Measurements from ENCODE around the gene STPG2.

STPG2 gene

DNA sequence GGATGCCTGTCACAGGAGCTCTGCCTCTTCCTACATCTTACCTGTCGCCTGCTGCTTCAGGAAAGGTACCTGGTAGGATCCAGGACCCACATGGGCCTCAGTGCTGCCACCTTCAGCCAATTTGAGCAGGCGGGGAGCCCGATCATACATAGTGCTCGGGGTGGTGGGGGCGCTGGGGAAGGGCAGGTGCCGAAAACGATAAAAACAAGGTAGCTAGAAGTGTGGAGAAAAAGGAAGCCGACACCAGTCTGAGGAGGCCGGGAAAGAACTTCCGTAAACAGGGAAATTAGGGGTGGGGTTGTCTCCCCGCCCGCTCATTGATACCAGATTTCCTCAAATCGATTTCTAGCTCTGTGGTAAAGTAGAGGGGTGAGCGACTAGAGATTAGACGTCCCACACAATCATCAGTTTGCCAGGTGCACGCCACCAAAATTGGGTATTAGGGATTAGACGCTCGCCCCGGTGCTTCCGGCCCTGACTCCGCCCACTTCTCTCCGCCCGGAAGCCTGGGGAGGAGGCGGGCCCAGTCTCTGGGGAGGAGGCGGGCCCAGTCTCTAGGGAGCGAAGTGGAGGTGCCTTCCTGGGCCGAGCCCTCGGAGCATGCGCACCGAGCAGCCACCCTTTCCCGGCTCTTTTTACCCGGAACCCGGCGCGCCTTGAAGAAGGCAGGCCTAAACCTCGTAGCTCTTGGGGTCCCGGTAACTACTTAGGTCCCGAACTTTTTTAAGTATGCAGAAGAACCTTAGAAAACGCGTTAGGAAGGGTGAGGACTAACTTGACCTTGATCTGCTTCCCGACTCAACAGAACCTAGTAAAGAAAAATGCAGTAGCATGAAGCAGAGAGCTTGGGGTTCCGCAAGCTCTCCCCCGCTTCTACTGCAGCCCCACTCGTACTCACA, at the start of gene STPG2:
Gene STPG2, minus strand, starts transcription at position 476 of the 899 bp plus-strand sequence.
- peak; percentile 96 for DNase-seq

DNA sequence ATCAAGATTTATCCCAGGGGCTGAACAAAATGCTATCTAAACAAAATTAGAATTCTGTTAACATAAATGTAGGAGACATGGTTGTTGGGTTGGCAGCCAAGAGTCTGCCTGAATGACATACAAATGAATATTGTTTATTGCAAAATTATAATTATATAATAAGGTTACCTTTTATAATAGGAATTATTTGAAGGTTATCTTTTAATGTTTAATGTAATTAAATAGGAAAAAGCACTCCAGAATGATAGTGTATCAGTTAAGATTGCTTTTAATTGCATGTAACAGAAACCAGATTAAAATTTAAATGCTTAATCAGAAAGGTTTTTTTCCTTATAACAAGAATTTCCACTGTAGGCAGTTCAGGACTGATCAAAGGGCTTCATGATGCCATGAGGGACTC, 42.0 kb upstream of the STPG2 start:
- no peak for DNase-seq

DNA sequence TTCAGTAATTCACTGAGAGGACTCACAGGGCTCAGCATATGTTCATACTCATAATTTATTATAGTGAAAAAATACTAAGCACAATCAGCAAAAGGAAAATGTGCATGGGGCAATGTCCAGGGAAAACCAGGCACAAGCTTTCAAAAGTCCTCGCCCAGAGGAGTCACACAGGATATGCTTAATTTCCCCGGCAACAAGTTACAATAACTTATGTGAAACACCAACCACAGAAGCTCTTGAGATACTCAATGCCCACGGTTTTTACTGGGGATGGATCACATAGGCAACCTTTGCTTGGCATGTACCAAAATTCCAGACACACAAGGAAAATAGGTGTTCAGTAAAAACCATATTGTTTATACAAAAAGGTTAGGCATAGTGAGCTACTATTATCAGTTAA, 38.5 kb upstream of the STPG2 start:
- DNase-seq = peak; percentile 14

DNA sequence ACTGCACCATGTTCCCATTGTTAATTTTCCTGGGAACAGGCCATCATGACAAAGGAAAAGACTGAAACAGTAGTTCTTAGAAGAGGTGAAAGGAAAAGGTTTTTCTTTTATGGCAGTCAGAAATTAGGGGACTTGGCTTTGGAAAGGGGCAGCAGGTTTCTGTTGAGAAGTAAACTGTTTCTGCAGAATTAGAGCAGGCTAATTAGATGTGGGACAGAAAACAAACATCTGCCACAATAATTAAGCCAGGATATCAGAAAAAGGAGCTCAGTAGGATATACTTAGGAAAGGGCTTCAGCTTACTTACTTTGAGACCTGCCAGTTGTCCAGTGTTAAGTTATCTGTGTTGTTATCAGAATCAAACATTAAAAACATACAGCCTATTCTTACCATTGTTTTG, 36.7 kb upstream of the STPG2 start:
- peak; percentile 38 for DNase-seq

DNA sequence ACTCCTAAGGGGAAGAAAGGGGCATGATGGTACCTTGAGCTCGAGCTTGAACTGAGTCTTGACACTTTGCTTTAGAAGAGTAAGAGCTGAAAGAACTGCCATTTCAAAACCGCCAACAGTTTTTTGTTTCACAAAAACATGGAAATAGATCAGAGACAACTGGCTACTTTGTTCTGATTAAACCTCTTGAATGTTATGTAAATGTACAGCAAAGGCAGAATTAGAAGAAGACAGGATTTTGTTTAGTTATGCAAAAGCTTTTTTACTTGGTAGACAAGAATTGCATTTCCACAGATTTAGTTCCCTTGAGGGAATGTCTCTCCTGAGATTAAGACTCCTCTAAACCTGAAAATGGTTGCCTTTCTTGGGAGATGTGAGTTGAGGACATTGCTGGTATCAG, 33.3 kb upstream of the STPG2 start:
- no peak for DNase-seq

DNA sequence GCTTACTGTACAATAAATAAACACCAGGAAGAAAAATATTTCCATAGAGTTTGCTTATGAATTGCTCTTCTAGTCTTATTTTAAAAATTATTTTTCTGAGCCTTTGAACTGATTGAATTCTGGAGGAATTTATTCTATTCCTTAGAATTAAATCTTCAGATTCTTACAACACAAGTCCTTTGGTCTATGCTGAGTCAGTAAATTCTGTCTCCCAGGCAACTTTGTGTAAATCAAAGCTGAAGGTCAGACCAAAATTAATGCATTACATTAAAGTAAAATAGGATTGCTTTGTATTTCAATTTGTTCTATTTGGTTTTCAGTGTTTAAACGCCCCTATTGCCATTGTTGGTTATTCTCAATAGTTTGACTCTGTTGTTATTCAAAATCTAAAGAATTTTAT, 26.8 kb upstream of the STPG2 start:
- DNase-seq = no peak

DNA sequence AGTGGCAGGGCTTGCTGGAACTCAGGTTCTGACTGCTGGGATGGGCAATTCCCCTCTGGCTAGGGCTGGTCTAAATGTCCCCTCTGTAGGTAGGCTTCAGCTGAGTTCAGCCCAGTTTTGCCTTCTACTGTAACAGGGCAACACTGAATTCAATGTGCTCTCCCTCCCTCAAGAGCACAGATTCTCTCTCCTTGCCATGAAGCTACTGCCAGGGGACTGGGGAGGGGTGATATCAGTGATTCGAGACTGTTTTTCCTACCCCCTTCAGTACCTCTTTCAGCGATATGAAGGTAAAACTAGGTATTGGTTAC, 23.4 kb upstream of the STPG2 start:
- DNase-seq = no peak

DNA sequence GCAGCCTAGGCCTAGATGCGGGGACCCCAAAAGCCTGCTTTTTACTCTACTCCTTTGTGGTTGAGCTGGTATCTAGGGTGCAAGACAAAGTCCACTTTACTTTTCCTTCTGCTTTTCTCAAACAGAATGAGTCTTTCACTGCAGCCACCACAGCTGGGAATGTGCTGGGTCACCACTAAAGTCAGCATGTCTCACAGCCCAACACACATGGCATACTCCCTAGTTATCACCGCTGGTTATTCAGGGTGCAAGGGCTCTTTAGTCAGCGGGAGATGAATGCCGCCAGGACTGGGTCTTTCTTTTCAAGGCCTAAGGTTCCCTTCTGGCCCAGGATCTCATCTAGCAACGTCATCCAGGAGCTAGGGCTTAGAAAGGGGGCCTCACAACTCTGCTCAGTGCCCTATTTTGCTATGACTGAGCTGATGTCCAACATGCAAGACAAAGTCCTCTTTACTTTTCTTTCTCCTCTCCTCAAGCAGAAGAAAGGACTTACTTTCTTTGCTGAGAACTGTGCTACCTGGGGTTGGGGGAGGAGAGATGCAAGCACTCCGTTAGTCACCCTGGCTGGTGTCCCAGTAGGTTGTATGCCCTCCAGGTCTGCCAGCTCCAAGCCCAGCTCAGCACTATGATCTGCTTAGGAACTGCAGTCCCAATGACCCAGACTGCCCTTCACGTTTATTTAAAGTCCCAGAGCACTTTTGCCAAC, 22.9 kb upstream of the STPG2 start:
- no peak for DNase-seq

DNA sequence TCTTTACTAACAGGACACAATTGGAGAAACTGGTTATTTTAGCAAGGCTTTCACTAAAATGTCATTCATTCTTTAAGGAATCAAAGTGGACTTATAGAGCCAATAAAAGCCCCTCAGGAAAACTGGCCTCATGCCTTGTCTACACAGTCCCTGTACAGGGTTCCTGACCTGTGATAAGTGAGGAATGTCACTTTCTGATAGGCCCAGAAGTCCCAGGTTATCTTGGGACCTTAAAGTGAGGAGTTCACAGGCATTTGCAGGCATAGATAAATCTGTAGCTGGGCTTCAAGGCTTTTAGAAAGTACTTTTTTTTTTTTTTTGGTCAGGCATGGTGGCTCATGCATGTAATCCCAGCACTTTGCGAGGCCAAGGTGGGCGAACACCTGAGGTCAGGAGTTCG, 19.4 kb upstream of the STPG2 start:
- DNase-seq = no peak

DNA sequence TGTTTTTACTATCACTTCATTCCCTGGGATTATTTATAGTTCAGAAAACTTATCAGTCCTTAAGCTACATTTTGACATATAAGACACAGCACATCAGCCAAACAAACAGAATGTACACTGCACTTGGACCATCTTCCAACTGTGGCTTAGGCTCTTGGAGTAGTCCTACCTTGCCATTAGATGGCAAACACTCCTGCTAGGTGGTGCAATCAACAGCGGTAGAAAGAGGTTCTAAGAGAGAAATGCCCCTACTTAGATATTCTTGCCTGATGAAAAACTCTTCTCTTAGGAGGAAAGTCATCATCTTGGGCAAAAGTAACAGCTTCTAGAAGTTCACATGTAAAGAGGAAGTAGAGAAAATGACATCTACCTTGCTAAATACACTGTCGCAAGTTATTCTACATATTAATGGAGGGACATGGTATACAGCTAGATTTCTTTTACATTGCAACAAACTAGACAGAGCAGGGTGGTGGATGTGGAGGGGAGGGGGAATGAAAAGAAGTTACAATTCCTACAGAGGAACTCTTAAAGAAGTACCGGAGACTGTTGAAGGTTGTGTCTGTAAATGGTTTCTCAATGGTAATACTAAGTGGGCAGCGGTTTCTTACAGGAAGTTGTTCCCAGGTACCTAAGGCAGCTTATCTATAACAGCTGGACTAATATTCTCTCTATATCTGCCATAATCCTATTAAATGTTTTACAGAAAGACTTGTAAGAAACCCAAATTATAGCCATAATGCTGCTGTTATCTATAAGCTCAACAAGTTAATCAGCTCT, 8.1 kb upstream of the STPG2 start:
- no peak for DNase-seq

DNA sequence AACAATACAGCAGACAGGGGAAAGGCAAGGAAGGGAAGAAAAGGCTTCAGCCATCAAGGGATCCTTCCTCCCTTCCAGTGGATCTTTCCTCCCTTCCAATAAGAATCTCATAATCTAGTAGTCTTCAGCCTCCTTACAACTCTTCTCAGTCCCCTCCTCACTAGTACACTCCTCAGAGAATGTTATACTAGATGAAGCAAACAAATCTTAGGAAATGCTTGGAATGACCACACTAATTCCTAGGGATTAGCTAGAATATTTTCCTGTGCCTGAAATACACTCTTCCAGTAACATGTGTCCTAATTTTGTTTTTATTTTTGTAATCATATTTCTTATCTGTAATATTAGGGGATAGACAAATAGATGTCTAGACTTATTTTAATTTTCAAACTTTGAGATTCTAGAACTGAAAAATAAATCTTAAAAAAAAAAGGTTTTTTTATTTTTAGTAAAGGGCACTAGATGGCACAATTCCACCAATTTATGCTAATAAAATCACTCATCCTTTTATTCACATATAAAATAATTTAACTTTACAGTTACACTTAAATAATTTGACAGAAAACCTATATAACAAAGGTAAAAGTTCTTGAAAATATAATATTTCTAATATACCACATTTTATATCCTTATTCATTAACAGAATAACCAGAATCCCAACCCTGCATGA, 7.0 kb upstream of the STPG2 start:
- DNase-seq = no peak

DNA sequence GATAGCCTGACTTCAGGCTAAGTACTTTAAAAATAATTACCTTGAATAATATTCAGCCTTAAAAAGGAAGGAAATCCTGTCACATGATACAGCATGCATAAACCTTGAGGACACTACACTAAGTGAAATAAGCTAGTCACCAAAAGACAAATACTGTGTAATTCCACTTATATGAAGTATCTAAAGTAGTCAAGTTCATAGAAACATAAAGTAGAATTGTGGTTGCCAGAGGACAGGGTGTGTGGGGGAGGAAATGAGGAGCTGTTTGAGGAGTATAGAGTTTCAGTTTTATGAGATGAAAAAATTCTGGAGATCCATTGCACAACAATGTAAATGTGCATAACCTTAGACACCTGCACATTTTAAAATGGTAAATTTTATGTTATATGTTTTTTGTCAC, 5.6 kb upstream of the STPG2 start:
- no peak for DNase-seq

DNA sequence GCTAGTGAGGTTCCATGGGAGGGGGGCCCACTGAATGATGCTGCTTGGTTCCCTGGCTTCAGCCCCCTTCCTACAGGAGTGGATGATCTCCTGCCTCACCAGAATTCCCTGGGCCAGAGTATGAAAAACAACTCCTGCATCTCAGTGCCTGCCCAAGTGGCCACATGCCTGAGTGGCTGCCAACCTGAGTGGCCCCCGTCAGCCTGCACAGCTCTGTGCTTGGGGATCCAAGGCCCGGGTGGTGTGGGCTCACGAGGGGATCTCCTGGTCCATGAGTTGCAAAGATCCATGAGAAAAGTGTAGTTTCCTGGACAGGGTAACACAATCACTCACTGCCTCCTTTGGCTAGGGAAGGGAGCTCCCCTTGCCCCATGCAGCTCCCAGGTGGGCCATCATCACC, 17.1 kb downstream of the STPG2 start:
- DNase-seq = no peak

DNA sequence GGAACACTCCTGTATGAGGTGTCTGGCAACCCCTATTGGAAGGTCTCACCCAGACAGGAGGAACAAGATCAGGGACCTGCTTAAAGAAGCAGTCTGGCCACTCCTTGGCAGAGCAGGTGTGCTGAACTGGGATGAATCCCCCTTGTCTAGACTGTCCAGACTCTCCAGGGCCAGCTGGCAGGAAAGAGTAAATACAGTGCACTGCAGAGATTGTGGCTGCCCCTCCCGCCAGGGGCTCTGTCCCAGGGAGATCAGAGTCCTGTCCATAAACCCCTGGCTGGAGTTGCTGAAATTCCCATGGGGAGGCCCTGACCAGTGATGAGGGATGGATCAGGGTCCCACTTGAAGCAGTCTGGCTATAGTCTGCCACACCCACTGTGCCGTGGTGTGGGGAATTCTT, 17.7 kb downstream of the STPG2 start:
- no peak for DNase-seq

DNA sequence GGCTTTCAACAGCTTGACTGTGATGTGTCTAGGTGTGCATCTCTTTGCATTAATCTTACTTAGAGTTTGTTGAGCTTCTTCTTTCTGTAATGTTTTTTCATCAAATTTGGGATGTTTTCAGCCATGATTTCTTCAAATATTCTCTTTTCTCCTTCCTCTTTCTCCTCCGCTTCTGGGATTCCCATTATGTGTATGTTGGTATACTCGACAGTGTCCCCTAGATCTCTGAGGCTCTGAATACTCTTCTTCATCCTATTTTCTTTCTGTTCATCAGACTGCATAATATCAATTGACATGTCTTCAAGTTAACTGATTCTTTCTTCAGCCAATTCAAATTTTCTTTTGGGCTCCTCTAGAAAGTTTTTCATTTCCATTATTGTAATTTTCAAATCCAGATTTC, 25.9 kb downstream of the STPG2 start:
- DNase-seq = no peak

DNA sequence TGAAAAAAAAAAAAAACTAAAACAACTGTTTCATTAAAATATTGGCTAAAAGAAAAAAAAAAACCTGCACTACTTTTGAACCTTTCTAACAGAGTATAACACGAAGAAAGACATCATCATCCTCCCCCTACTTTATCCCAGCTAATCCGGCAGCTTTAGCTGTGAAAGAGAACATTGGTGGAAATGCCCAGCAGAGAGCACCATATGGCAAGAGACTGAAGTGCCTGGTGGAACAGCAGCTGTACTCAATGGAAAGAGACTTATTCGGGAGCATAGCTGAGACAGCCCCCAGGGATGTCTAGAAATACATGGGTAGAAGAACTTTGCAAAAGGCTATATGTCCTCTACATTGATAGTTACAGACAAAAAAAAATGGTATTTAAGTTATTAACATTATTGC, 30.3 kb downstream of the STPG2 start:
- DNase-seq = peak; percentile 93

DNA sequence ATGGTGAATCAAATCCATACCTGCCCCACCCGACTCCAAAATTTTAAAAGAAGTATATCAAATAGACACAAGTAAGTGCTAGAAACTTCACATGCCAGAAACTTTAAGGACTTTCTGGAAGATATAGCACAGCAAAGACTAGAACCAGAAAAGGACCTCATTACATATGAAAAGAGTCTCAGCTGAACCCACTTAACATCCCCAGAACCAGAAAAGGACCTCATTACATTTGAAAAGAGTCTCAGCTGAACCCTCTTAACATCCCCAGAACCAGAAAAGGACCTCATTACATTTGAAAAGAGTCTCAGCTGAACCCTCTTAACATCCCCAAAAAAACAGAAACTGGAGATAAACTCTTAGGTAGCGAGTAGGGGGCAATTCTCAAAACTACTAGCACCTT, 32.3 kb downstream of the STPG2 start:
- DNase-seq = no peak

DNA sequence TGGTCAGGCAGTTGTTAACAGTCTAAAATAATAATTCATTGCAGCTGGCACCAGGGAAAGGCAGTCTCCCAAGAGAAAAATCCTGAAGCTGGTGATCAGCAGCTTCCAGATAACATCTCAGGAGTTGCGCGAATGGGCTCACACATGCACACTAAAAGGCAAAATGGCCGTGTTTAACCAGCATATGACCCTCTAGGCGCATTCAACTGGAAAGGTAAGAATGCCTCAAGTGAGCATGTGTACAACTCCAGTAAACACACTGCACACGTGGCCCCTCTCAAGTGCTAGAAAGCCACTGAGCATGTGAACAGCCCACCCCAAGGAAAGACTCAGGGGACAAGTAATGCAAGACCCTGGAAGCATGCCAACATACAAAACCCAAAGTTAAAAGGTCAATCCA, 33.1 kb downstream of the STPG2 start:
- peak; percentile 8 for DNase-seq

DNA sequence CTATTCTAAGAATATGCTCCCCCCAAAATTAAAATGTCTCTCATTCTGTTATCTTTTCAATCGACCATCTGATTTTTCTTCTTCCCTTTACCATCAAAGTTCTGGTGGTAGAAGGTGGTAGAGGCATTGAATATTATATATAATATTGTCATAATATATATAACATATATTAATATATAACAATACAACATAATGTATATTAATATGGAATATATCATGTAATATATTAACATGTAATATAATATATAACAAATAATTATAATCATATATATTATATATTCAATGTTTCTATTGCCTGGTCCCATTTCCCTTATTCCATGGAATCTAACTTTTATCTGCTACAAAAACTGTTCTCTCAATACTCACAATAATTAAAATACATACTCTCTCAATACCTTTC, 40.6 kb downstream of the STPG2 start:
- no peak for DNase-seq

DNA sequence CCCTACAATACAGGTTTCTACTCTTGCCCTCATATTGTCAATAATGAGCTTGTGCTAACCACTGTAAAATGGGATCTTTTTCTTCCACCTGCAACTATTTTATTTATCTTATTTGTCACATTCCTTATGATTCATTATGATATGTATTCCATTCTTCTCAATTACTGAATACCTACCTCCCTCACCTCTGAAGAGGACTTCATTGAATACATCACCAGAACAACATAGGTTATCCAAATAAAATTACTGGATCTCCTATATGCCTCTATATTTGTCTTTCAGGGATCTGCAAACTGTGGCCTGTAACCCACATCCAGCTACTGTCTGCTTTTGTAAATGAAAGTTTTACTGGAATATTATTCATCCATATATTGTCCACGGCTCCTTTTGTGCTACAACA, 41.3 kb downstream of the STPG2 start:
- DNase-seq = no peak

DNA sequence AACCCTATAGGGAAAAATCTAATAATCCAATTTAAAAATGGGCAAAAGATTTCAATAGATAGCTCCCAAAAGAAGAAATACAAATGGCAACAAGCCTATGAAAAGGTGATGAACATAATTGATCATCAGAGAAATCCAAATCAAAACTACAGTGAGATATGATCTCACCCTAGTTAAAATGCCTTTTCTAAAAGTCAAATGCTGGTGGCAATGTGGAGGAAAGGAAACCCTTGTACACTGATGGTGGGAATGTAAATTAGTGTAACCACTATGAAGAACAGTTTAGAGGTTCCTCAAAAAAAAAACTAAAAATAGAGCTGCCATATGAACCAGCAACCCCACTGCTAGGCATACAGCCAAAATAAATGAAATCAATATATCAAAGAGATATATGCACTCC, 44.5 kb downstream of the STPG2 start:
- no peak for DNase-seq

DNA sequence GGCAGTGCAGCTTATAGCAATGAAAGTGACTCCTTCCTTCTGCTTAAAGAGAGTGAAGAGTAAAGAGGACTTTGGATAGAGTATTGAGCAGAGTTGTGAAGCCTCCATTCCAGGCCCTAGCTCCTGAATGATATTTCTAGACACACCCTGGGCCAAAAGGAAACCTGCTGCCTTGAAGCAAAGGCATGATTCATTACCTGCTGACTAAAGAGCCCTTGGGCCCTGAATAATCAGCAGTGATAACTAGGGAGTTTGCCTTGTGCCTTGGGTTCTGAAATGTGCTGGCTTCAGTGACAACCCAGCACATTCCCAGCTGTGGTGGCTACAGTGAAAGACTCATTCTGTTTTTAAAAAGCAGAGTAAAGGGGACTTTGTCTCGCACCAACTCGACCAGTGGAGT, 49.2 kb downstream of the STPG2 start:
- no peak for DNase-seq

DNA sequence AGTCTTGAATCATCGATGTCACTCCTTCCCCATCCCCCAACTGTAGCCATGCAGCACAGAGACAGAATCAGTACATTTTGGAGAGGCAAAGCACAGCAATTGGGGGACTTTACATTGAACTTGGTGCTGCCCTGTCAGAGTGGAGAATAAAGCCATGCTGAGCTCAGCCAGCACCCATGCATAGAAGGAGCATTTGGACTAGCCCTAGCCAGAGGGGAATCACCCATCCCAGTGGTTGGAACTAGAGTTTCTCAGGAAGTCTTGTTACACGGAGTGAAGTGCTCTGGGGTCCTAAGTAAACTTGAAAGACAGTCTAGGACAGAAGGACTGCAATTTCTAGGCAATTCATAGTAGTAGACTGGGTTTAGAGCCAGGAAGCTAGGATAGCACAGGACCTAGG, 49.6 kb downstream of the STPG2 start:
- no peak for DNase-seq
